B cell (primary cell): ENCODE measurements around the gene CDC42SE2.

Experiments used
- CTCF ChIP-seq: fragments of 200-600 bp; IDR thresholded peaks from one replicate; pipeline ENCODE4 v1.8.0; 2022; ENCODE audit warnings: antibody characterized with exemption, mild to moderate bottlenecking
- EZH2 ChIP-seq: IDR thresholded peaks from 2 replicates; pipeline ENCODE4 v1.6.1; 2012; ENCODE audit warnings: borderline replicate concordance, low read depth, mild to moderate bottlenecking, moderate library complexity, low read length; ENCODE audit not compliant: insufficient read depth, poor library complexity, severe bottlenecking

GRCh38 chr5:131384616-131385214 is 120.9 kb downstream of the CDC42SE2 start:
- TF ChIP-seq CTCF (no peak), EZH2 (no peak)
